Measurements from ENCODE around the gene SLCO4A1.

SLCO4A1 gene

GRCh38 chr20:62714799-62715198 lies 72.5 kb downstream of the SLCO4A1 start:
- no peak overlapping the region for H4K91ac ChIP-seq (ENCODE audit: low read length)
- H3K4me1 ChIP-seq (ENCODE audit: control insufficient read depth, insufficient read depth, low read depth, low read length), result peaks cover 8% of the 10 kb centered on the region
- H3K27ac ChIP-seq (ENCODE audit: low read length, poor library complexity, severe bottlenecking), result no peak overlapping the region
- no peak overlapping the region for H3K14ac ChIP-seq (ENCODE audit: low read length in 2 of 2)
- H3K18ac ChIP-seq (ENCODE audit: low read depth in 1 of 2, low read length in 2 of 2), result no peak overlapping the region
- H2AK5ac ChIP-seq (ENCODE audit: low read length, severe bottlenecking), result no peak overlapping the region
- H3K79me1 ChIP-seq (replicated peaks; ENCODE audit: low read length, poor library complexity, severe bottlenecking), result no peaks in the 10 kb centered on the region
- WGBS, result 94% methylated on average over 6 of the region's 6 CpGs
- no peak overlapping the region for H3K4ac ChIP-seq (ENCODE audit: low read depth in 1 of 2, low read length in 2 of 2)
- no peak overlapping the region for H2BK120ac ChIP-seq (ENCODE audit: low read depth, low read length)
- no peak overlapping the region for H2BK5ac ChIP-seq (ENCODE audit: low read depth, low read length, poor library complexity, severe bottlenecking)
- no peak for DNase-seq
- no peak overlapping the region for H2BK12ac ChIP-seq (ENCODE audit: low read length in 2 of 2)
- H3K36me3 ChIP-seq (ENCODE audit: control insufficient read depth in 1 of 2, insufficient read depth in 2 of 2, low read depth in 1 of 2, low read length in 2 of 2), result peaks cover 0 to under 1% of the 10 kb centered on the region in 2 experiments
- H3K23ac ChIP-seq (ENCODE audit: low read length in 2 of 2), result no peak overlapping the region
- H2BK15ac ChIP-seq (ENCODE audit: low read depth, poor library complexity, severe bottlenecking), result no peak overlapping the region
- H3K4me3 ChIP-seq (ENCODE audit: insufficient read depth in 1 of 2, low read depth in 1 of 2, low read length in 2 of 2), result no peak overlapping the region
- H3K9ac ChIP-seq (ENCODE audit: low read length), result no peak overlapping the region
- no peak overlapping the region for H2AFZ ChIP-seq (ENCODE audit: low read depth, low read length)
- H3K9me3 ChIP-seq (ENCODE audit: control insufficient read depth, low read length), result peaks cover 8% of the 10 kb centered on the region
- H4K8ac ChIP-seq (ENCODE audit: low read length), result no peak overlapping the region
- no peak overlapping the region for H3K4me2 ChIP-seq (ENCODE audit: low read length, poor library complexity, severe bottlenecking)
- peaks cover 40 to 58% of the 10 kb centered on the region in 2 experiments for H3K27me3 ChIP-seq (ENCODE audit: control insufficient read depth in 1 of 2, insufficient read depth in 1 of 2, low read length in 2 of 2)

DNA sequence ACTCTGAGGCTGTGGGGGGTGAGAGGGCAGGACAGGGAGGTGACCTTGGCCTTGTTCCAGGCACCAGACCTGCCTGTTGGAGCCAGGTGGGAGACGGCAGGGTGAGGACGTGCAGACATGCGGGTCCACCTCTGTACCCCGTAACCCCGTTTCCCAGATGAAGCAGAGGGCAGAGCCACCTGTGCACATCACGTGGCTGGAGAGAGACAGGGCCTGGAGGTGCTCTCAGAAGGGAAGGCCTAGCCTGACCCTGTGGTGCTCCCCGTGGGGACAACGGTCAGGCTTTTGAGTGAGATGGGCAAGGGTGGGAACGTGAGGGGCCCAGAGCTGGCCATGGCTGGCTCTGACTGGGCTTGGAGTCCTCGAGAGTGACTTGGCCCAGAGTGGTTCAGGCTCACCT lies 72.9 kb downstream of the SLCO4A1 start:
- Histone ChIP-seq H3K9me3 (ENCODE audit: control insufficient read depth, low read length) (peaks cover 11% of the 10 kb centered on the region), H2BK12ac (ENCODE audit: low read length in 2 of 2) (no peak overlapping the region), H2BK15ac (ENCODE audit: low read depth, poor library complexity, severe bottlenecking) (no peak overlapping the region), H3K4ac (ENCODE audit: low read depth in 1 of 2, low read length in 2 of 2) (no peak overlapping the region), H3K4me3 (ENCODE audit: insufficient read depth in 1 of 2, low read depth in 1 of 2, low read length in 2 of 2) (no peak overlapping the region), H3K9ac (ENCODE audit: low read length) (no peak overlapping the region), H2BK120ac (ENCODE audit: low read depth, low read length) (no peak overlapping the region), H3K27me3 (ENCODE audit: control insufficient read depth in 1 of 2, insufficient read depth in 1 of 2, low read length in 2 of 2) (peaks cover 36 to 54% of the 10 kb centered on the region in 2 experiments), H3K23ac (ENCODE audit: low read length in 2 of 2) (no peak overlapping the region), H3K14ac (ENCODE audit: low read length in 2 of 2) (no peak overlapping the region), H3K4me2 (ENCODE audit: low read length, poor library complexity, severe bottlenecking) (no peak overlapping the region), H2AK5ac (ENCODE audit: low read length, severe bottlenecking) (no peak overlapping the region), H4K91ac (ENCODE audit: low read length) (no peak overlapping the region), H4K8ac (ENCODE audit: low read length) (no peak overlapping the region), H3K4me1 (ENCODE audit: control insufficient read depth, insufficient read depth, low read depth, low read length) (peaks cover 8% of the 10 kb centered on the region), H2AFZ (ENCODE audit: low read depth, low read length) (no peak overlapping the region), H3K27ac (ENCODE audit: low read length, poor library complexity, severe bottlenecking) (no peak overlapping the region), H3K18ac (ENCODE audit: low read depth in 1 of 2, low read length in 2 of 2) (no peak overlapping the region), H3K79me1 (replicated peaks; ENCODE audit: low read length, poor library complexity, severe bottlenecking) (no peaks in the 10 kb centered on the region), H2BK5ac (ENCODE audit: low read depth, low read length, poor library complexity, severe bottlenecking) (no peak overlapping the region), H3K36me3 (ENCODE audit: control insufficient read depth in 1 of 2, insufficient read depth in 2 of 2, low read depth in 1 of 2, low read length in 2 of 2) (no peaks in the 10 kb centered on the region)
- WGBS, result 89% methylated on average over 10 of the region's 10 CpGs
- DNase-seq, result no peak

- Histone ChIP-seq H2BK120ac (ENCODE audit: low read depth, low read length) (no peak overlapping the region), H3K4me2 (ENCODE audit: low read length, poor library complexity, severe bottlenecking) (no peak overlapping the region), H2BK5ac (ENCODE audit: low read depth, low read length, poor library complexity, severe bottlenecking) (no peak overlapping the region), H2BK12ac (ENCODE audit: low read length in 2 of 2) (no peak overlapping the region), H4K8ac (ENCODE audit: low read length) (no peak overlapping the region), H2BK15ac (ENCODE audit: low read depth, poor library complexity, severe bottlenecking) (no peak overlapping the region), H3K27ac (ENCODE audit: low read length, poor library complexity, severe bottlenecking) (no peak overlapping the region), H3K18ac (ENCODE audit: low read depth in 1 of 2, low read length in 2 of 2) (no peak overlapping the region), H3K36me3 (ENCODE audit: control insufficient read depth in 1 of 2, insufficient read depth in 2 of 2, low read depth in 1 of 2, low read length in 2 of 2) (no peaks in the 10 kb centered on the region), H3K4ac (ENCODE audit: low read depth in 1 of 2, low read length in 2 of 2) (no peak overlapping the region), H3K14ac (ENCODE audit: low read length in 2 of 2) (no peak overlapping the region), H3K23ac (ENCODE audit: low read length in 2 of 2) (no peak overlapping the region), H2AK5ac (ENCODE audit: low read length, severe bottlenecking) (no peak overlapping the region), H4K91ac (ENCODE audit: low read length) (no peak overlapping the region), H3K79me1 (replicated peaks; ENCODE audit: low read length, poor library complexity, severe bottlenecking) (no peaks in the 10 kb centered on the region), H2AFZ (ENCODE audit: low read depth, low read length) (no peak overlapping the region), H3K9me3 (ENCODE audit: control insufficient read depth, low read length) (peaks cover 20% of the 10 kb centered on the region), H3K27me3 (ENCODE audit: control insufficient read depth in 1 of 2, insufficient read depth in 1 of 2, low read length in 2 of 2) (peaks cover 25 to 43% of the 10 kb centered on the region in 2 experiments), H3K4me3 (ENCODE audit: insufficient read depth in 1 of 2, low read depth in 1 of 2, low read length in 2 of 2) (no peak overlapping the region), H3K4me1 (ENCODE audit: control insufficient read depth, insufficient read depth, low read depth, low read length) (peaks cover 6% of the 10 kb centered on the region), H3K9ac (ENCODE audit: low read length) (no peak overlapping the region)
- DNase-seq, result no peak
- WGBS, result 81% methylated on average over 30 of the region's 30 CpGs
These were observed 74.1 kb downstream of the SLCO4A1 start for GRCh38 chr20:62716198-62716940.

DNA sequence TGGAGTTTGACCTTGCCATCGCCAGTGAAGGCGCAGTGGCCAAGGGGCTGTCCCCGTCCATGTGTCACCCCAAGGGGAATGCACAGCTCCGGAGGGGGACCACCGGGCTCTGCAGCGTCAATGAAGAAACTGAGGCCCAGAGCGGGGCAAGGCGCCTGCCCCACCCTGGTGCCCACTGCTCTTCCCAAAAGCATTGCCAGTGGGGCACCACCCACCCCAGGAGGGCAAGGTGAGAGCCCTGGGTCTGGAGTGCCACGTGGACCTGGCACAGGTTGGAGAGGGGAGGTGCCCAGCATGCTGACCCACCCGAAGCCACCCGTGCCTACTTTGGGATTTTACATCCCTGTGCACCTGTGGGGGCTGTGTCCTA lies 74.6 kb downstream of the SLCO4A1 start:
- no peak overlapping the region for H3K18ac ChIP-seq (ENCODE audit: low read depth in 1 of 2, low read length in 2 of 2)
- no peak for DNase-seq
- 95% methylated on average over 11 of the region's 11 CpGs for WGBS
- no peak overlapping the region for H4K91ac ChIP-seq (ENCODE audit: low read length)
- peaks cover 6% of the 10 kb centered on the region for H3K4me1 ChIP-seq (ENCODE audit: control insufficient read depth, insufficient read depth, low read depth, low read length)
- H3K4ac ChIP-seq (ENCODE audit: low read depth in 1 of 2, low read length in 2 of 2), result no peak overlapping the region
- H3K79me1 ChIP-seq (replicated peaks; ENCODE audit: low read length, poor library complexity, severe bottlenecking), result no peaks in the 10 kb centered on the region
- no peak overlapping the region for H3K14ac ChIP-seq (ENCODE audit: low read length in 2 of 2)
- no peak overlapping the region for H4K8ac ChIP-seq (ENCODE audit: low read length)
- H3K9ac ChIP-seq (ENCODE audit: low read length), result no peak overlapping the region
- no peak overlapping the region for H3K23ac ChIP-seq (ENCODE audit: low read length in 2 of 2)
- H2BK15ac ChIP-seq (ENCODE audit: low read depth, poor library complexity, severe bottlenecking), result no peak overlapping the region
- no peak overlapping the region for H3K4me2 ChIP-seq (ENCODE audit: low read length, poor library complexity, severe bottlenecking)
- H2AK5ac ChIP-seq (ENCODE audit: low read length, severe bottlenecking), result no peak overlapping the region
- no peak overlapping the region for H3K27ac ChIP-seq (ENCODE audit: low read length, poor library complexity, severe bottlenecking)
- H2BK120ac ChIP-seq (ENCODE audit: low read depth, low read length), result no peak overlapping the region
- H3K36me3 ChIP-seq (ENCODE audit: control insufficient read depth in 1 of 2, insufficient read depth in 2 of 2, low read depth in 1 of 2, low read length in 2 of 2), result no peaks in the 10 kb centered on the region
- no peak overlapping the region for H2BK5ac ChIP-seq (ENCODE audit: low read depth, low read length, poor library complexity, severe bottlenecking)
- H3K27me3 ChIP-seq (ENCODE audit: control insufficient read depth in 1 of 2, insufficient read depth in 1 of 2, low read length in 2 of 2), result peaks cover 26 to 39% of the 10 kb centered on the region in 2 experiments
- H2AFZ ChIP-seq (ENCODE audit: low read depth, low read length), result no peak overlapping the region
- H3K4me3 ChIP-seq (ENCODE audit: insufficient read depth in 1 of 2, low read depth in 1 of 2, low read length in 2 of 2), result no peak overlapping the region
- H3K9me3 ChIP-seq (ENCODE audit: control insufficient read depth, low read length), result peaks cover 20% of the 10 kb centered on the region
- no peak overlapping the region for H2BK12ac ChIP-seq (ENCODE audit: low read length in 2 of 2)

All from mesenchymal stem cell (in vitro differentiated cells and primary cell).